GM21381 (cell line): Measurements from ENCODE around the gene PPP6R3.
"Not testable (repeated sequence)": the region's sequence is repeated elsewhere in the genome, so short reads cannot be mapped to it uniquely, and the experiment has no call there.

Source experiments
- ATAC-seq: cut with Tn5 transposase; IDR thresholded peaks from one replicate; pipeline ENCODE4 v1.9.1; 2021; ENCODE audit warnings: mild to moderate bottlenecking, moderate library complexity; ENCODE audit not compliant: unreplicated experiment

The PPP6R3 gene

DNA sequence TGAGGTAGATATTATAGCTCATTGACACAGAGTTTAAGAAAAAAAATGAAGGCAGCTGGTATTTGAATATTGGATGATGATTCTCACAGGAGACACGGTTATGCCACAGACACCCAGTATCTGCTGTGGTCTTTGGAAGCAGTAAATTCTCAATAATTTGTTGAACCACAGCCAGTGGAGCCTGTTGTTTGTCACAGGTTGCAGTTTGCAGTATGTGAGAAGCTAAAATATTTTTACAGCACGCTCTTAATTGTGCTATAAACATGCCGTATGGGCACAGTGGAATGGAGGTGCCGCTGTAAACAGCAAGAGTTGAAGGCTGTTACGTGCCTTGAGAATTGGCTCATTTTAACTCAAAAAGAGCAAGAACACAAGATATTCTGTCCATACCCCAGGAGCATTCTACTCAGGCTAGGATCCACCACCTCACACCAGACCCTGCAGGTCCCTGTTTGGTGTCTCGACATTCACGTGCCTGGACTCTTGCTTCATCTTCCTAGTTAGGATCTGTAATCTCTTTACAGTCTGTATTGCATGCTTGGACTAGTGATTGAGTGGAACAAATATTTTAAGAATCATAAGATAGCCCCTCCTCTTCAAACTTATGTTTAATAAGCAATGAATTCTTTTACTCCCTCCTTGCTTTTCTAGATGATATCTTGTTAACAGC is 129.1 kb downstream of the PPP6R3 start:
- no peak for ATAC-seq

DNA sequence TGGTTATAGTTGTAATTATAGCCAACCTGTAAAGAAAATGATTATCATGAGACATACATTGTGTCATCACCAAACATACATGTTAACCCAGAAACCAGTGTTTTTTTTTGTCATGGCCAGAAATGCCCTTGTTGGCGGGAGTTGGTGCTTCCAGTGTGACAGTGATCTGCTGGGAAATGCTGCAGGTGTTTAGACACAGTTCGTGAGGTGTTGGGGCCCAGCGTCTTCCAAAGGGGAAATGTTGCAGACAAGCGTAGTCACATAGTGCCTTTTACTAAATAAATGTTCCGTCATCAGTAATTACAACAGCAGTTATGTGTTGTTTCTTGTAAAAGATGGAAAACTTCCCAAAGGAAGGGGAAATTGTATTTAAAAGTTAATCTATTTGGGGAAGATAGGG is 131.2 kb downstream of the PPP6R3 start:
- ATAC-seq, result no peak

DNA sequence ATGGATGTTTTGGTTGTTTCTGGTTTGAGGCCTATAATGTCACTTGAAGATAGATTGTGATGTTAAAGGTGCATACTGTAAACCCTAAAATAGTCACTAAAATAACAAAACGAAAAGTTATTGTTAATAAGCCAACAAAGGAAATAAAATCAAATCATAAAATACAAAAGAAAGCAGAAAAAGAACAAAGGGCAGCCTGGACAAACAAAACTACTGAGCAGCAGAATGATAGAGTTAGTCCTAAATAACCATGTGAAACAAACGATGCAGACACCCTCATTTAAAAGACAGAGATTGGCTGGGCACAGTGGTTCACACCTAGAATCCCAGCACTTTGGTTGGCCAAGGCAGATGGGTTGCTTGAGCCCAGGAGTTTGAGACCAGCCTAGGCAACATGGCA is 132.9 kb downstream of the PPP6R3 start:
- no peak for ATAC-seq

DNA sequence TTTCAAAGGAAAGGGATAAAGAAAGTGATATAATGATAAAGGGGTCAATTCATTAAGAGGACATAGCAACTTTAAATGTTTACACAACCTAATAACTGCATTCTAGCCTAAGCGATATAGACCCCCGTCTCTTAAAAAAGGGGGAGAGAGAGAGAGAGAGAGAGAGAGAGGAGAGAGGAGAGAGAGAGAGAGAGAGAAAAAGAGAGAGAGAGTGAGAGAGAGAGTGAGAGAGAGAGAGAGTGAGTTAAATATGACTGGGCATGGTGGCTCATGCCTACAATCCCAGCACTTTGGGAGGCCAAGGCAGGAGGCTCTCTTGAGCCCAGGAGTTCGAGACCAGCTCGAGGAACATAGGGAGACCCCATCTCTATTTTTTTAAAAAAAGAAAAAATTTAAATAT is 133.6 kb downstream of the PPP6R3 start:
- no peak for ATAC-seq

DNA sequence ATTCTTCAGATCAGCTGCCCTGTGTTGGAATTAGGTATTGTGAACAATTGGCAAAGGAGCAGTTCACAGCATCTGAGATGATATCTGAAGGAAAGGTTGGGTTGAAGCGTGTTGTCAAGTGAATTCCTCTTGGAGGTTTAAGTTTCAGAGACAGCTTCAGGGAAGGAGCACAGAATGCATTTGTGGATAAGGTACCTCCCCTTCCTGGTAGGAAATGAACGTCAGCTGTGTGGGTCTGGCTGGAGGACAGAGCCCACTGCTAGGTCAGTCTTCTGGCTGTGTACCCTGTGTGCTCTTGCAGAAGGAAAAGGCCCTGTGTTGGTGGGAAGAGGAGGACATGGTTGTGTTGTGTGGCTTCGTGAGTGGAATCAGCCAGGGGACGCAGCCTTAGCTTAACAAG is 135.7 kb downstream of the PPP6R3 start:
- ATAC-seq, result no peak

DNA sequence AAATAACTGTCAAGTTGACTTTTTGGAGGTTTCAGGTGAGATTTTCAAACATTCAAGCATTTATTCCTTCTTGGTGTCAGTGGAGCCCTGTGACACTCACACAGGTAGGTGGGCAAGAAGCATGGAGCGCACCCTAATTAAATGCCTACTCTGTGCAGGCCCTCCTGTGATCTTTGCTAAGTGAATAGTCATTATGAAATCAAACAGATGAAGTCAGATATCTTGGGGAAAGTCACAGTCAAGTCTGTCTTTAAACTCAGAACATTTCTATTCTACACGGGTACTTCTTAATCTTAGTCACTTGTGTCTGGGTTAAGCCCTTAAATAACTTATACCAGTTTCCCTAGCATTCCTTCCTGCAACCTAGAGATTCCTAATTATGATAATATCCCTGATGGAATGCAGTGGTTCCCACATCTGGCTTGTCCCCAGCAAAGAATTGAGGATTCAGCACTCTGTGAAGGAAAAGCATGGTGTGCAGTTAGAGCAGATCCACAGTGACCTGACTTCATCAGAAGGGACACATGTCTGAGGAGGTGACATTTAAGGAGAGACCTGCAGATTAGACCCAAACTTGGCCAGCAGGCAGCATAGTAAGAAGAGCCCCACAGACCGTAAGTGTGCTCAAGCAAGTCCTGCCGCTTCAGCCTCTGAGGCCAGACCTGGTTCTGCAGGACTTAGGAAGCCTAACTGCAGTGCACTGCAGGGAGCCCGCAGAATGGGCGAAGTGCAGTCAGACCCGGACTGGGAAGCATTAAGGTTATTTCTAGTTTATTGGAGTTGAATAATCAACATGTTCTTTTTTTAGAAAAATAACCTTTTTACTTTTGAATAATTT is 138.5 kb downstream of the PPP6R3 start:
- ATAC-seq, result no peak

DNA sequence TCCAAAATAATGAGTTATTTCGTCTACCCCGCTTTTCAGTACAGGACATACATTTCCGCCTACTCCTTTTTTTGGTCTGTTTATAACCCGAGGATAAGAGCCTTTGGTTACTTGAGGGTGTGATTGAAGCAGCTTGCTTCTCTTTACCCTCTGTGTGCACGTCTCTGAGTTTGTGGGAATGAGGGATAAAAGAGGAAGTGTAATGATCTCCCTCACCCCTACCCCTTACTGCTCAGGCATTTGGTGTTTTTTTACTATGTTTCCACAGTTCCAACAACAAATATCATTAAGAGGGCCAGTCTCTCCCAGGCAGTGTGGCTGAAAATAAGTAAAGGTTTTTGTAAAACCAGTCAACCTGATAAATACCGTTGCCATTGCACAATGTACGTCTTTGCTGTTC is 140.6 kb downstream of the PPP6R3 start:
- ATAC-seq, result no peak

DNA sequence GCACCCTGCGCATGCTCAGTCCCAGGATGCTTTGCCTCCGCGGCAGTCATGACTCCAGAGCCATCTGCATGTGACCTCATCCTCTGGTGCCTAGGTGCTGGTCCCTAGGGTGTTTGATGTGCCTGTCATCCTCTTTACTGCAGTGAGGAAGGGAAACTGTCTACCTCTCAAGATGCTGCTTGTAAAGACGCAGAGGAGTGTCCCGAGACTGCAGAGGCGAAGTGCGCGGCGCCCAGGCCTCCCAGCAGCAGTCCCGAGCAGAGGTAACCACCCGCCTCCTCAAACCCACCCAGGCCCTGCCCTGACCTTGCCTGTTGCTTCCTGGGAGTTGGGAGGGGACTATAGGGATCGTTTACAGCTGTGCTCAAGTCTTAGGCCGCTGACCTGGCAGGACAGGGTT is 149.2 kb downstream of the PPP6R3 start:
- no peak for ATAC-seq

DNA sequence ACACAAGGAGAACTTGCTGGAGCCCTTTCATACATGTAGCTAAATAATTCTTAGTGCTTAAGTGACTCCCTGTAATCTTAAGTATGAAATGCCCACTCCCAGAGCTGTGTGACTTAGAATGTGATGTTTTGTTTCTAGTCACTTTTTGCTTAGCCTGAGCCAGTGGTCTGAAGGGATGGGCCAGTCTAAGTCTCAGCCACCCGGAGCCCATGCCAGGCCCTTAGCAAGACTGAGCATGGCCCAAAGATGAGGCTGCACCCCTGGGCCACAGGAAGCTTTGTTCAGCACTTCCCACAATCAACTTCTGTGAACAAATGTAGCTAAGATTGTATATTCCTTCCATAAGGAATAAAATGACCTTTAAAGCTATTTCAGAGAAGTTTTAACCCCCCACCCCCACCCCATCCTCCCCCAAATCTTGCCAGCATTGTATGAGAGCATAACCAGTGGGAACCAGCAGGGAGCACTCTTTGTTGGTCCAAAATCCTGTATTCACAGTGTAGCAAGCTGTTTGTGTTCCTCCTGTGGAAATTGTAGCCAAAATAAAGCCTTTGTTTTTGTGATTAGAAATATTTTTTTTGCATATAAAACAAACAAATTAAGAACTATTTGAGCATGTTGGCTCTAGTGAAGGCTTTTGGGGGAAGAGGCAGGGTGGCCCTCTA is 150.0 kb downstream of the PPP6R3 start:
- no peak for ATAC-seq

DNA sequence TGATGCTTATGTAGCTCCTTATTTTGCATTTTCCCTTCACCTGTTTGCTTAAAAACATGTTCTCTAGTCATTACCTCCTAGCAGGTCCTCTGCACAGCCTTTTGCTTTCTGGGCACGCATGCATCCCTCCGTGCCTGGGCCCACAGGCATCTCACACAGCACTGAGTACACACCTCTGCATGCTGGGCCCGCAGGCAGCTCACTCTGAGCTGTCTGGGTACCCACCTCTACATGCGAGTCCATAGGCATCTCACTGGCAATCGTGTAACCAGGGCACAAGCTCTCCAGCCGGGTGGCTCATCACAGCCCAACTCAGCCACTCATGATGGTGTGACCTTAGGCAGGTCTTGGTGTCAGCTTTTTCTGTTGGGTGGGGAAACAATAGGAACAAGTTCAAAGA is 155.1 kb downstream of the PPP6R3 start:
- no peak for ATAC-seq

DNA sequence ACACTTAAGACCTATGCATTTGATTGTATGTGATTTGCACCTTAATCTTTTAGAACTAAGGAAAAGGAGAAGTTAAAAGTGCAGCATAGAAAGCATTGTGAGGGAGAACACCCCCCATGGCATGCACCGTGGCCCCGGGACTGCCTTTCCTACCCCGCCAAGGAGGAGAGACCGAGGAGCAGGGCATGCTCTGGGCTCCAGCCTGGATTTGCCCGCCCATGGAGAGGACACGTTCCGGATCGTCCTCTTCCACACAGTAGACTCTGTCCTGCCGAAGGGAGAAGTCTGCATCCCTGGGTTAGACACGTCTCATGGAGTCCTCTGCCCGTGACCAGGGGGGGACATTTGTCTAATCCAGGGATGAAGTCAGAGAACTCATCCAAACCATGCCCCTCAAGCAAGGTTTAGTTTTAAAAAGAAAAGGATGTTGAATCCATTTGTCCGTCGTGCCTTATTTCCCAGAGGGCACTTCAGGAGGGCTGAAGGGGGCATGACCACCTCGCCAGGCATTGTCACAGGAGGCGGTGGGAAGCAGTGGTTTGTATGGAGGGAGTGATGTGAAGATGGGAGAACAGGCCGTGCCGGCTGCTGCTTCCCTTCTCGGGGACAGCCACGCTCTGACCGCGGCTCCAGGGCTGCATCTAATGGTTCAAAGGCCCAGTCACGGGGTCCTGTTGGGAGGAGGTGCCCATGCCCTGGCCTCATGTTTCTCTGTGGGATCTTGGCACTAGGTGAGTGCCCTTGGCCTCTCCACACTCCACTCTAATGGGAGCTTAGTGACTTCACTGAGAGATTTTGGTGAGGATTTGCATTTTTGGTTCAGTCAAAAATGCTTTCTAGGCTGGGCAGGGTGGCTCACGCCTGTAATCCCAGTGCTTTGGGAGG is 157.6 kb downstream of the PPP6R3 start:
- no peak for ATAC-seq

DNA sequence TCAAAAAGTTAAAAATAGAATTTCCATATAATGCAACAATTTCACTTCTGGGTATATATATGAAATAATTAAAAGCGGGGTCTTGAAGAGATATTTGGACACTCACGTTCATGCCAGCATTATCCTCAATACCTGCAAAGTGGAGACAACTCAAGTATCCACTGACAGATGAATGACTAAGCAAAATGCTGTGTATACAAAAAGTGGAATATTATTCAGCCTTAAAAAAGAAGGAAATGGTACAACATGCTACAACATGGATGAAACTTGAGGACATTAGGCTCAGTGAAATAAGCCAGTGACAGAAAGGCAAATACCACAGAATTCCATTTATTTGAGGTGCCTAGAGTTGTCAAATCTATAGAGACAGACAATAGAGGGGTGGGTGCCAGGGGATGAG is 161.3 kb downstream of the PPP6R3 start:
- no peak for ATAC-seq

DNA sequence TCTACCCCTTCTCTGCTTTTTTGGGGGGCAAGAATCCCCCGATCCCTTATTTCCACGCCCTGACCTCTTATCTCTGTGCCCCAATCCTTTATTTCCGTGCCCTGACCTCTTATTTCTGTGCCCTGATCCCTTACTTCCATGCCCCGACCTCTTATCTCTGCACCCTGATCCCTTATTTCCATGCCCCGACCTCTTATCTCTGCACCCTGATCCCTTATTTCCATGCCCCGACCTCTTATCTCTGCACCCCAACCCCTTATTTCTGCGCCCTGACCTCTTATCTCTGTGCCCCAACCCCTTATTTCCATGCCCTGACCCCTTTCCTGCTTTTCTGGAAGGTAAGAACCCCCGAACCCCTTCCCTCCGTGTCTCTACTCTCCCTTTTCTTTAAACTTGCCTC is 163.2 kb downstream of the PPP6R3 start:
- ATAC-seq, result not testable (repeated sequence)

DNA sequence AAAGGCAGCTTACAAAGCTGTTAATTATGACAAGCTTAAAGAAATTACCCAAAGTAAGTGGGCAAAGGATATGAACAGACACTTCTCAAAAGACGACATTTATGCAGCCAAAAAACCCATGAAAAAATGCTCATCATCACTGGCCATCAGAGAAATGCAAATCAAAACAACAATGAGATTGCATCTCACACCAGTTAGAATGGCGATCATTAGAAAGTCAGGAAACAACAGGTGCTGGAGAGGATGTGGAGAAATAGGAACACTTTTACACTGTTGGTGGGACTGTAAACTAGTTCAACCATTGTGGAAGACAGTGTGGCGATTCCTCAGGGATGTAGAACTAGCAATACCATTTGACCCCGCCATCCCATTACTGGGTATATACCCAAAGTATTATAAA is 164.5 kb downstream of the PPP6R3 start:
- not testable (repeated sequence) for ATAC-seq

DNA sequence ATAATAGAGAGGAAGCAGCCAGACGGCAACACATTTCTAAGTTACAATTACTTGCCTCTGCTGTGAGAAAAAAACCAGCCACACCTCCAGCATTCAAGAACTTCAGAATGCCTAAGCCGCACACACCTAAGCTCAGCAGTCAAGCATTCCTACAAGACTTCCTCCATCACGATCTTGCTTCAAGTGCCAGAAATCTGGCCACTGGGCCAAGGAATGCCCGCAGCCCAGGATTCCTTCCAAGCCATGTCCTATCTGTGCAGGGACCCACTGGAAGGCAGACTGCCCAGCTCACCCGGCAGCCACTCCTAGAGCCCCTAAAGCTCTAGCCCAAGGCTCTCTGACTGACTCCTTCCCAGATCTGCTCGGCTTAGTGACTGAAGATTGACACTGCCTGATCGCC is 165.7 kb downstream of the PPP6R3 start:
- ATAC-seq, result not testable (repeated sequence)

DNA sequence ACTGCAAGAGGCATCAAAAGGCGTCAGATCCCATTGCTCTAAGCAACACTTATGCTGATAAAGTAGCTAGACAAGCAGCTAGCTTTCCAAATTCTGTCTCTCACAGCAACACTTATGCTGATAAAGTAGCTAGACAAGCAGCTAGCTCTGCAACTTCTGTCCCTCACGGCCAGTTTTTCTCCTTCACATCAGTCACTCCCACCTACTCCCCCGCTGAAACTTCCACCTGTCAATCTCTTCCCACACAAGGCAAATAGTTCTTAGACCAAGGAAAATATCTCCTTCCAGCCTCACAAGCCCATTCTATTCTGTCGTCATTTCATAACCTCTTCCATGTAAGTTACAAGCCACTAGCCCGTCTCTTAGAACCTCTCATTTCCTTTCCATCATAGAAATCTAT is 168.3 kb downstream of the PPP6R3 start:
- not testable (repeated sequence) for ATAC-seq

DNA sequence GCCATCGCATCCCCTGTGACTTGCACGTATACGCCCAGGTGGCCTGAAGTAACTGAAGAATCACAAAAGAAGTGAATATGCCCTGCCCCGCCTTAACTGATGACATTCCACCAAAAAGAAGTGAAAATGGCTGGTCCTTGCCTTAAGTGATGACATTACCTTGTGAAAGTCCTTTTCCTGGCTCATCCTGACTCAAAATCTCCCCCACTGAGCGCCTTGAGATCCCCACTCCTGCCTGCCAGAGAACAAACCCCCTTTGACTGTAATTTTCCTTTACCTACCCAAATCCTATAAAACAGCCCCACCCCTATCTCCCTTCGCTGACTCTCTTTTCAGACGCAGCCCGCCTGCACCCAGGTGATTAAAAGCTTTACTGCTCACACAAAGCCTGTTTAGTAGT is 171.8 kb downstream of the PPP6R3 start:
- ATAC-seq, result not testable (repeated sequence)

DNA sequence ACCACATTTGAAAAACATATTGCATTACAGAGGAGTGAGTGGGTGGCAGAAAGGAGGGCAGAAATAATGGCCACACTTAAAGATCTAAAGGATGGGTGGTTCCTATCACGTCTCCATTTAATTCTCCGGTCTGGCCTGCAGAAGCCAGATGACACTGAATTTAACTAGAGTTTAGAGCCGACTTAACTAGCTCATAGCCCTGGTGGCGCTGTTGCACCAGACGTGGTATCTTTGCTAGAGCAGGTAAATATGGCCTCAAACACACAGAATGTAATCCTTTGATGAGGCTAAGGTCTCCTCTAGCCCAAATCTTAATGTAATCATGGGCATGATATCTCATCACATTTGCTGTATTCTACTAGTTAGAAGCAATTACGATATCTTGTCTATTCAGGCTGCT is 172.2 kb downstream of the PPP6R3 start:
- no peak for ATAC-seq

DNA sequence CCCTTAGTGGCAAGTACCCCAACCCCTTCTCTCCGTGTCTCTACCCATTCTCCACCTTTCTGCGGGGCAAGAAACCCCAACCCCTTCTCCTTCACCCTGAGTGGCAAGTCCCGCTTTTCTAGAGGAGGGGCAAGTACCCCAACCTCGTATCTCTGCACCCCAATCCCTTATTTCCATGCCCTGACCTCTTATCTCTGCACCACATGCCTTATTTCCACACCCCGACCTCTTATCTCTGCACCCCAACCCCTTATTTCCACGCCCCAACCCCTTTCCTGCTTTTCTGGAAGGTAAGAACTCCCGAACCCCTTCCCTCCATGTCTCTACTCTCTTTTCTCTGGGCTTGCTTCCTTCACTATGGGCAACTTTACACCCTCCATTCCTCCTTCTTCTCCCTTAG is 174.1 kb downstream of the PPP6R3 start:
- not testable (repeated sequence) for ATAC-seq

DNA sequence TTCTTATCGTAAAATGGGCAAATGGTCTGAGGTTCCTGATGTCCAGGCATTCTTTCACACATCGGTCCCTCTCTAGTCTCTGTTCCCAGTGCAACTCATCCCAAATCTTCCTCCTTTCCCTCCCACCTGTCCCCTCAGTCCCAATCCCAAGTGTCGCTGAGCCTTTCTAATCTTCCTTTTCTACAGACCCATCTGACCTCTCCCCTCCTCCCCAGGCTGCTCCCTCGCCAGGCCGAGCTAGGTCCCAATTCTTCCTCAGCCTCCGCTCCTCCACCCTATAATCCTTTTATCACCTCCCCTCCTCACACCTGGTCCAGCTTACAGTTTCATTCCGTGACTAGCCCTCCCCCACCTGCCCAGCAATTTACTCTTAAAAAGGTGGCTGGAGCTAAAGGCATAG is 174.6 kb downstream of the PPP6R3 start:
- not testable (repeated sequence) for ATAC-seq

DNA sequence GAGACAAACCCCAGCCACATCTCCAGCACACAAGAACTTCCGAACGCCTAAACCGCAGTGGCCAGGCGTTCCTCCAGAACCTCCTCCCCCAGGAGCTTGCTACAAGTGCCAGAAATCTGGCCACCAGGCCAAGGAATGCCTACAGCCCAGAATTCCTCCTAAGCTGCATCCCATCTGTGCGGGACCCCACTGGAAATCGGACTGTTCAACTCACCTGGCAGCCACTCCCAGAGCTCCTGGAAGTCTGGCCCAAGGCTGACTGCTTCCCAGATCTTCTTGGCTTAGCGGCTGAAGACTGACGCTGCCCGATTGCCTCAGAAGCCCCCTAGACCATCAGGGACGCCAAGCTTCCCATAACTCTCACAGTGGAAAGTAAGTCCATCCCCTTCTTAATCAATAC is 175.3 kb downstream of the PPP6R3 start:
- not testable (repeated sequence) for ATAC-seq
